Frontal cortex (tissue), 4 donors: ENCODE measurements around the gene TNFSF13. TPM values are rescaled to one million over a fixed set of nuclear protein-coding genes. Genes with fewer than 3 reads are reported as not detected.

Source experiments
- DNase-seq, 2 donors: peaks; one replicate each; pipeline ENCODE4 v3.0.0; 2012; ENCODE audit warnings: low spot score in 2 of 2
- FAIRE-seq: peaks from 2 replicates; lab custom pipeline; 2012; peaks lifted over from hg19 to GRCh38; lab: Jason Lieb, UNC
- total RNA-seq: library from RNA; depleted of rRNA; stranded (reverse); fragments of >200 nt; gene quantifications from one replicate; pipeline ENCODE4 v1.2.3, GENCODE V29; 2014
- donor health status: control.
- donor health status: control.
- donor health status: control.

TNFSF13 gene
- total RNA-seq, 1 donor from 2014 or later = 1.2 TPM

GRCh38 chr17:7572588-7573323, 14.2 kb downstream of the TNFSF13 start:
- DNase-seq (peak; percentile 99), FAIRE-seq (peak; percentile 98)

DNA sequence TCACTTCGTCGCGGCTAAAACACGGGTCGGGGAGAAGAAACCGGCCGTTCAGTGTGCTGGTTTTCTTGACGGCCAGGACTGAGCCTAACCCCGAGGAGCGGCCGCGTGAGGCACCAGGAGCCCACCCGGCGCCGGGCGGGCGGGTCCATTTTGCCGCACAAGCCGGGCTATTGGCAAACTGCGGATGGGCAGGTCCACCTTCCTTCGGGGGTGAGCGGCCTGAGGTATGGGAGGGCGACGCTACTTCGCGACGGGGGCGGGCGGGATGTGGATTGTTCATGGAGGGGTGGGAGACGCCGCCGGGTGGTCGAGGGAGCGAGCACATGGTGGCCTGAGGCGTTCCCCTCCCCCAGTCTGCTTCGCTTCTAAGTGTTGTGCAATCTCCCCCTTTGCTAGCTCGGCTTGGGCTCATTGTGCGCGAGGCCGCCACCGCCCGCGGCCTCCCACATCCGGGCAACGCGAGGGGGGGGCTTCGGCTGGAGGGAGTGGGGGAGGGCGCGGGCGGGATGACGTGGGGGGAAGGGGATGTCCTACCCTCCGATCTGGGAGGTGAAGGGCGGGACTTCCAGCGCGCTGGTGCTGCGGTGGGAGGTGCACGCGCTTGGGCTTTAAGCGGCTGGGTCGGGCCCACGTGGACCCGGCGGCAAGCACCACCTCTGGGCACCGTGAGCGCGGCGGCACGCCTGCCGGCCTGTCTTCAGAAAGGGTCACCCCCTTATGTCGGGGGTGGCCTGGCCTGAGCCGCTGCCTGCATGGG, 15.0 kb downstream of the TNFSF13 start:
- DNase-seq = peak; percentile 93 to 94

DNA sequence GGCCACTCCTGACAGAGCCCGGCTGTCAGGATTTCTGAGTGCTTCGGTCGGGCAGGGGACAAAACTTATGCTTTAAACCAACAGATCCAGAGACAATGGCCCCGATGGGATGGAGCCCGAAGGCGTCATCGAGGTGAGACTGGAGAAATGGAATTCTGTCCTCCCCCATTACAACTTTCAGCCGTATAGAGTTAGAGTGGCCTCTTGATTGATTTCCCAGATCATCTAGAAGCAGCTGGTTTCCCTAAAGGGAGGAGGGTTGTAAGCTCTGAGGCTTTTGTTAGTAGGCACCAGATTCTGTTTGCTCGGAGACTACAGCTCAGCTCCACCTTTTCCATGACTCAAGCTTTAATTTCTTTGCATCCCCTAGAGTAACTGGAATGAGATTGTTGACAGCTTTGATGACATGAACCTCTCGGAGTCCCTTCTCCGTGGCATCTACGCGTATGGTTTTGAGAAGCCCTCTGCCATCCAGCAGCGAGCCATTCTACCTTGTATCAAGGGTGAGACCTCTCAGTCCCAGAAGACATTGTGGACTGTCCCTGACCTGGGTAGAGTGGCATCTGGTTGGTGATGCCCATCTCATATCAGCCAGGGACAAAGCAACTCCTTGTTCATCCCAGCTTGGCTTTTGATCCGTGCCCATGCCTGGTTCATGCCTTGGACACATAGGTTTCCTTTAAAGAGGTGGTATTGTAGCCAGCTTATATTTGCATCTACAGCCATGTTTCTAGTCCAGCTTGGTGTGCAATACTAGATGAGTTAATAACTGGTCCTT, 15.8 kb downstream of the TNFSF13 start:
- no peak for FAIRE-seq
- DNase-seq = no peak

More for the DNA sequence above, 15.0 kb downstream of the TNFSF13 start:
- no peak for FAIRE-seq

- DNase-seq (no peak), FAIRE-seq (no peak)
These were observed 16.9 kb downstream of the TNFSF13 start for GRCh38 chr17:7575481-7575883.

DNA sequence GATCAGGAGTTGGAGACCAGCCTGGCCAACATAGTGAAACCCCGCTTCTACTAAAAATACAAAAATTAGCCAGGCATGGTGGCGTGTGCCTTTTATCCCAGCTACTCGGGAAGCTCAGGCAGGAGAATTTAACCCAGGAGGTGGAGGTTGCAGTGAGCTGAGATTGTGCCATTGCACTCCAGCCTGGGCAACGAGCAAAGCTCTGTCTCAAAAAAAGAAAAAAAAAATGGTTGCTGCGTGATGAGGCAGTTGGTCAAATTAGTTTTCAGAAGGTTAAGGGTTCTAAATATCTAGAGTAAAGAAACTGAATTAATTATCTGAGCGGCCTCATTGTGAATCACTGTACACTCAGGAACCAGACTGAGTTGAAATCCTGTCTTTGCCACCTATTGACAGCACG, 17.4 kb downstream of the TNFSF13 start:
- no peak for FAIRE-seq
- DNase-seq = no peak

GRCh38 chr17:7576432-7576937, 17.9 kb downstream of the TNFSF13 start:
- DNase-seq (no peak), FAIRE-seq (no peak)

- no peak for DNase-seq
- FAIRE-seq = no peak
These were observed 19.0 kb downstream of the TNFSF13 start for GRCh38 chr17:7577327-7578199.

- DNase-seq = peak in 1 of 2 donors; percentile 72
These were observed 20.7 kb downstream of the TNFSF13 start, which contains the start of gene CD68 for GRCh38 chr17:7579001-7579833. TSS of gene CD68 (plus strand) at chr17:7579638. CDS start at chr17:7579678, 40 bp downstream.

GRCh38 chr17:7579834-7580603, 21.5 kb downstream of the TNFSF13 start:
- DNase-seq = no peak
- FAIRE-seq = no peak

More at GRCh38 chr17:7579001-7579833, 20.7 kb downstream of the TNFSF13 start, which contains the start of gene CD68:
- FAIRE-seq = no peak

- DNase-seq (no peak), FAIRE-seq (no peak)
These were observed 22.3 kb downstream of the TNFSF13 start for GRCh38 chr17:7580604-7581575.

GRCh38 chr17:7582396-7583252, 24.1 kb downstream of the TNFSF13 start:
- DNase-seq = no peak
- FAIRE-seq = no peak

DNA sequence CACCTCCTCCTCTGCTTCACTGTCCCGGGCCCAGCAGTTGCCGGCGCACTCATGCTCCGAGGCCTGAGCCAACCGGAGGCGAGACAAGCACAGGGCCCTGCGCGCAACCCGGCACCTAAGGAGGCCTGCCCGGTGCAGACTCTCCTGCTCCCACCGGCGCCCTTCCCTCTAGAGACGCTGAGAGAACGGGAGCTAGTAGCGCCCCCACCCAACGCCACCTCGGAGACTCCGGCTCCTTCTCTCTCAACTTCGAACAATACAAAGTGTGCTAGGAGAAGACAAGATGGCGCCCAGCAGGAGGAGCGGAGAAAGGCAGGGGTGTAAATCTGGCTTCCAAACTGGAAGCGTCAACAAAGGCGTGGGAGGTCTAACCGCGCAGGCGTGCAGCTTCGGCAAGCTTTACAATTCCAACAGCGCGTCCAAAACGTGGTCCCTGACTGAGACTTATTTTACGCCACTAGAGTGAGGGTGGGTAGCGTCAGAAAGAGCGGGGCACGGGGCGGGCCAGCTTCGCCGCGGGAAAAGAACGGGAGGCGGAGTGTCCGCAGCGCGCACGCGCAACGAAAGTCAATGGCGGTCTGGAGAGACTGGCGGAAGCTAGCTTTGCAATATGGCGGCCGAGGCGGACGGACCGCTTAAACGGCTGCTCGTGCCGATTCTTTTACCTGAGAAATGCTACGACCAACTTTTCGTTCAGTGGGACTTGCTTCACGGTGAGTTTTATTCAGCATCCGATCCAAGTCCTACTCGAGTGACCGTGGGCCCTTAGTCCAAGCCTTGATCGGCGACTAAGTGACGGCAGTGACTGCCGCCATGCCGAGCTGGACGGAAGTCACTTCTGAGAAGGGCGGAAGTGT, 24.9 kb downstream of the TNFSF13 start, which contains the start of gene MPDU1:
MPDU1 (plus strand) TSS at position 600 of the 857 bp plus-strand sequence; CDS start at position 611, 11 bp downstream.
- FAIRE-seq (no peak), DNase-seq (peak; percentile 87 to 89)

DNA sequence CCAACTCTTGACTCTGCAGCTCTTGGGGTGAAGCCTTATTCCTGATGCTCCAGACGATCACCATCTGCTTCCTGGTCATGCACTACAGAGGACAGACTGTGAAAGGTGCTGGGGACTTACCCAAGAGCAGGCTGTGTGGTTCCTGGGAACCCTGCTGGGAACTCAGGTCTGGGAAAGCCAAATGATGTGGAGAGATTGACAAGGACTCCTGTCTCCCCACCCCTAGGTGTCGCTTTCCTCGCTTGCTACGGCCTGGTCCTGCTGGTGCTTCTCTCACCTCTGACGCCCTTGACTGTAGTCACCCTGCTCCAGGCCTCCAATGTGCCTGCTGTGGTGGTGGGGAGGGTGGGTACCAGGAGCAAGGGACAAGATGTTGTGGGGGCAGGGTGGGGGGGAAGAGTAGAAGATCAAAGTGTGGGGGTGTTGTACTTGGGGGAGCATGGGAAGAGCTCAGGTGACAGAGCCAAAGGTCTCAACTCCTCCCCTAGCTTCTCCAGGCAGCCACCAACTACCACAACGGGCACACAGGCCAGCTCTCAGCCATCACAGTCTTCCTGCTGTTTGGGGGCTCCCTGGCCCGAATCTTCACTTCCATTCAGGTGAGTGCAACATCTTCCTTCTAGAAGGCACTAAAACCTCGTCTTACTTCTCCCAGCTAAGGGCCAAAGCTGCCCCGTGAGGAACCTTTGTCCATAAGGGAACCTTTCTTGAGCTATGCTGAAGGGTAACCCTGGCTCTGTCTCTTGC, 28.3 kb downstream of the TNFSF13 start:
- DNase-seq (no peak), FAIRE-seq (no peak)
